Hepatocyte (in vitro differentiated cells): ENCODE data around the gene NELFCD. TPM values are rescaled to one million over a fixed set of nuclear protein-coding genes. Genes with fewer than 3 reads are reported as not detected.

Experiments used
- DNase-seq: peaks from one replicate; pipeline ENCODE4 v3.0.0-alpha.2; 2016; ENCODE audit warnings: low spot score
- H2AFZ ChIP-seq: fragments of 200-600 bp; sonication (generic); 2 replicates; pipeline ENCODE4 v1.6.0; 2016; ENCODE audit warnings: antibody characterized with exemption, mild to moderate bottlenecking
- H3K27ac ChIP-seq: fragments of 200-600 bp; sonication (generic); 2 replicates; pipeline ENCODE4 v1.5.1; 2016; ENCODE audit warnings: mild to moderate bottlenecking
- H3K27me3 ChIP-seq: fragments of 200-600 bp; sonication (generic); 2 replicates; pipeline ENCODE4 v1.6.1; 2016
- H3K36me3 ChIP-seq: fragments of 200-600 bp; sonication (generic); replicated peaks from 2 replicates; pipeline ENCODE4 v1.5.1; 2016; ENCODE audit warnings: low read depth; ENCODE audit not compliant: insufficient read depth
- H3K4me1 ChIP-seq: fragments of 200-600 bp; sonication (generic); 2 replicates; pipeline ENCODE4 v1.5.1; 2016; ENCODE audit warnings: mild to moderate bottlenecking, moderate library complexity; ENCODE audit not compliant: insufficient read depth
- H3K4me2 ChIP-seq: fragments of 200-600 bp; sonication (generic); 2 replicates; pipeline ENCODE4 v1.6.0; 2016
- H3K4me3 ChIP-seq: fragments of 200-600 bp; sonication (generic); 2 replicates; pipeline ENCODE4 v1.5.1; 2016; ENCODE audit warnings: mild to moderate bottlenecking
- H3K79me2 ChIP-seq: fragments of 200-600 bp; sonication (generic); 2 replicates; pipeline ENCODE4 v1.6.0; 2017; ENCODE audit warnings: mild to moderate bottlenecking
- H3K9me2 ChIP-seq: fragments of 200-600 bp; sonication (generic); replicated peaks from 2 replicates; pipeline ENCODE4 v1.6.0; 2017; ENCODE audit warnings: mild to moderate bottlenecking; ENCODE audit not compliant: insufficient read depth
- H3K9me3 ChIP-seq: fragments of 200-600 bp; sonication (generic); 2 replicates; pipeline ENCODE4 v1.5.1; 2016; ENCODE audit warnings: low read depth, mild to moderate bottlenecking
- H4K20me1 ChIP-seq: fragments of 200-600 bp; sonication (generic); 2 replicates; pipeline ENCODE4 v1.6.0; 2016; ENCODE audit warnings: mild to moderate bottlenecking; ENCODE audit not compliant: insufficient read depth, poor library complexity, severe bottlenecking
- EZH2 ChIP-seq: fragments of 200-600 bp; sonication (generic); IDR thresholded peaks from 2 replicates; pipeline ENCODE4 v1.6.1; 2016; ENCODE audit warnings: antibody characterized with exemption, mild to moderate bottlenecking, borderline replicate concordance
- EZH2phosphoT487 ChIP-seq: fragments of 200-600 bp; sonication (generic); IDR thresholded peaks from one replicate; pipeline ENCODE4 v1.6.1; 2018; ENCODE audit warnings: antibody characterized with exemption, mild to moderate bottlenecking, low read depth, moderate library complexity; ENCODE audit not compliant: unreplicated experiment, severe bottlenecking
- WGBS: methylation state at CpG from one replicate; pipeline ENCODE4 v1.1.6; 2016; ENCODE audit warnings: low lambda C conversion rate; ENCODE audit errors: missing lambda C conversion rate; 5-methylcytosine and 5-hydroxymethylcytosine counted together
- polyA plus RNA-seq: library from polyadenylated mRNA; unstranded; fragments of >200 nt; fragmentation: Nextera tagmentation; extraction: Ambion mirVana; gene quantifications from 2 replicates; pipeline ENCODE4 v1.2.1, GENCODE V29; 2016
- total RNA-seq: library from RNA; depleted of rRNA; stranded (reverse); fragments of >200 nt; gene quantifications from 2 replicates; pipeline ENCODE4 v1.2.3, GENCODE V29; 2014
- TF ChIP-seq, protein P1 (sequence below): fragments of 200-600 bp; sonication (generic); IDR thresholded peaks from 2 replicates; pipeline ENCODE4 v1.5.1; 2016; ENCODE audit warnings: antibody characterized with exemption, mild to moderate bottlenecking; ENCODE audit not compliant: poor library complexity

Gene NELFCD
- total and polyA plus RNA-seq, 2 experiments from 2014 or later: 48.3 to 64.0 TPM

GRCh38 chr20:59020938-59021551, 40.0 kb downstream of the NELFCD start:
- no peak overlapping the region for H3K4me2 ChIP-seq
- H4K20me1 ChIP-seq: peaks cover 2% of the 10 kb centered on the region
- H3K79me2 ChIP-seq: peaks cover 11% of the 10 kb centered on the region

GRCh38 chr20:59022754-59023153, 41.7 kb downstream of the NELFCD start:
- Histone ChIP-seq H3K27me3 (no peaks in the 10 kb centered on the region), H3K79me2 (peaks cover 25% of the 10 kb centered on the region), H3K9me3 (no peaks in the 10 kb centered on the region), H3K9me2 (no peaks in the 10 kb centered on the region), H2AFZ (no peak overlapping the region), H4K20me1 (peaks cover 11% of the 10 kb centered on the region), H3K4me3 (no peak overlapping the region), H3K36me3 (peaks cover 3% of the 10 kb centered on the region), H3K4me2 (no peak overlapping the region), H3K27ac (no peak overlapping the region), H3K4me1 (peaks cover 4% of the 10 kb centered on the region)
- DNase-seq: no peak
- TF ChIP-seq, protein P1, sequence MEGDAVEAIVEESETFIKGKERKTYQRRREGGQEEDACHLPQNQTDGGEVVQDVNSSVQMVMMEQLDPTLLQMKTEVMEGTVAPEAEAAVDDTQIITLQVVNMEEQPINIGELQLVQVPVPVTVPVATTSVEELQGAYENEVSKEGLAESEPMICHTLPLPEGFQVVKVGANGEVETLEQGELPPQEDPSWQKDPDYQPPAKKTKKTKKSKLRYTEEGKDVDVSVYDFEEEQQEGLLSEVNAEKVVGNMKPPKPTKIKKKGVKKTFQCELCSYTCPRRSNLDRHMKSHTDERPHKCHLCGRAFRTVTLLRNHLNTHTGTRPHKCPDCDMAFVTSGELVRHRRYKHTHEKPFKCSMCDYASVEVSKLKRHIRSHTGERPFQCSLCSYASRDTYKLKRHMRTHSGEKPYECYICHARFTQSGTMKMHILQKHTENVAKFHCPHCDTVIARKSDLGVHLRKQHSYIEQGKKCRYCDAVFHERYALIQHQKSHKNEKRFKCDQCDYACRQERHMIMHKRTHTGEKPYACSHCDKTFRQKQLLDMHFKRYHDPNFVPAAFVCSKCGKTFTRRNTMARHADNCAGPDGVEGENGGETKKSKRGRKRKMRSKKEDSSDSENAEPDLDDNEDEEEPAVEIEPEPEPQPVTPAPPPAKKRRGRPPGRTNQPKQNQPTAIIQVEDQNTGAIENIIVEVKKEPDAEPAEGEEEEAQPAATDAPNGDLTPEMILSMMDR: no peak
- TF ChIP-seq EZH2 (no peak), EZH2phosphoT487 (no peak)
- 96% methylated on average over 14 of the region's 15 CpGs for WGBS

More at GRCh38 chr20:59020938-59021551, 40.0 kb downstream of the NELFCD start:
- Histone ChIP-seq H3K27ac (no peak overlapping the region), H3K4me3 (no peak overlapping the region), H3K4me1 (peaks cover 4% of the 10 kb centered on the region), H3K27me3 (no peaks in the 10 kb centered on the region), H2AFZ (no peak overlapping the region), H3K36me3 (peaks cover 3% of the 10 kb centered on the region), H3K9me2 (no peaks in the 10 kb centered on the region), H3K9me3 (no peaks in the 10 kb centered on the region)
- no peak for TF ChIP-seq EZH2
- no peak for TF ChIP-seq EZH2phosphoT487
- TF ChIP-seq, protein P1: no peak
- WGBS: 30% methylated on average over 5 of the region's 5 CpGs
- no peak for DNase-seq

DNA sequence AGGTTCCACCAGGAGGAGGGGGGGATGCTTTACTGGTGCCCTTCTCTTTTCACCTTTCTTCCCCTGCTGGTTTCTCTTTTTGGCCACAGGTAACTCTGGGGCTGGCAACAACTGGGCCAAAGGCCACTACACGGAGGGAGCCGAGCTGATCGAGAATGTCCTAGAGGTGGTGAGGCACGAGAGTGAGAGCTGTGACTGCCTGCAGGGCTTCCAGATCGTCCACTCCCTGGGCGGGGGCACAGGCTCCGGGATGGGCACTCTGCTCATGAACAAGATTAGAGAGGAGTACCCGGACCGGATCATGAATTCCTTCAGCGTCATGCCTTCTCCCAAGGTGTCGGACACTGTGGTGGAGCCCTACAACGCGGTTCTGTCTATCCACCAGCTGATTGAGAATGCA, 42.6 kb downstream of the NELFCD start:
- Histone ChIP-seq H3K27me3 (no peaks in the 10 kb centered on the region), H3K4me3 (no peak overlapping the region), H3K4me2 (no peak overlapping the region), H3K79me2 (peaks cover 33% of the 10 kb centered on the region), H3K27ac (no peak overlapping the region), H4K20me1 (peaks cover 19% of the 10 kb centered on the region), H3K9me3 (no peaks in the 10 kb centered on the region), H3K4me1 (peaks cover 4% of the 10 kb centered on the region), H3K36me3 (peaks cover 3% of the 10 kb centered on the region), H2AFZ (no peak overlapping the region), H3K9me2 (no peaks in the 10 kb centered on the region)
- over 99% methylated on average over 13 of the region's 13 CpGs for WGBS
- no peak for DNase-seq
- TF ChIP-seq EZH2phosphoT487 (no peak), EZH2 (no peak)
- TF ChIP-seq, protein P1: no peak
